Measurements from ENCODE around the gene ACP7.

The ACP7 gene

GRCh38 chr19:39064405-39064804 is 19.8 kb upstream of the ACP7 start:
- TF ChIP-seq REST (IDR thresholded peaks at IDR 0.05; ENCODE audit: insufficient read depth in 1 of 2, low read depth in 2 of 2, low read length in 2 of 2) (no peak), POLR2AphosphoS5 (IDR thresholded peaks at IDR 0.05; ENCODE audit: low read depth, low read length) (no peak)

GRCh38 chr19:39065928-39066327 is 18.2 kb upstream of the ACP7 start:
- no peak for TF ChIP-seq TAF1 (IDR thresholded peaks at IDR 0.05; ENCODE audit: borderline replicate concordance, insufficient read depth, low read length)
- no peak for TF ChIP-seq FOXP2 (optimal IDR thresholded peaks at IDR 0.05; ENCODE audit: borderline replicate concordance, extremely low read depth, extremely low read length, insufficient read depth)
- TF ChIP-seq POLR2AphosphoS5 (IDR thresholded peaks at IDR 0.05; ENCODE audit: low read depth, low read length), result no peak
- no peak for TF ChIP-seq SIN3A (IDR thresholded peaks at IDR 0.05; ENCODE audit: borderline replicate concordance, insufficient read depth, low read length)
- no peak for TF ChIP-seq REST (IDR thresholded peaks at IDR 0.05; ENCODE audit: insufficient read depth in 1 of 2, low read depth in 2 of 2, low read length in 2 of 2)

GRCh38 chr19:39067104-39067503 is 17.1 kb upstream of the ACP7 start:
- TF ChIP-seq REST (IDR thresholded peaks at IDR 0.05; ENCODE audit: insufficient read depth in 1 of 2, low read depth in 2 of 2, low read length in 2 of 2), result no peak

GRCh38 chr19:39070888-39071287 is 13.3 kb upstream of the ACP7 start:
- TF ChIP-seq REST (IDR thresholded peaks at IDR 0.05; ENCODE audit: insufficient read depth in 1 of 2, low read depth in 2 of 2, low read length in 2 of 2) (no peak), TAF1 (IDR thresholded peaks at IDR 0.05; ENCODE audit: borderline replicate concordance, insufficient read depth, low read length) (no peak), FOXP2 (optimal IDR thresholded peaks at IDR 0.05; ENCODE audit: borderline replicate concordance, extremely low read depth, extremely low read length, insufficient read depth) (no peak), SIN3A (IDR thresholded peaks at IDR 0.05; ENCODE audit: borderline replicate concordance, insufficient read depth, low read length) (no peak), POLR2AphosphoS5 (IDR thresholded peaks at IDR 0.05; ENCODE audit: low read depth, low read length) (no peak)

GRCh38 chr19:39074205-39074692 is 9.9 kb upstream of the ACP7 start:
- no peak for TF ChIP-seq TAF1 (IDR thresholded peaks at IDR 0.05; ENCODE audit: borderline replicate concordance, insufficient read depth, low read length)

- TF ChIP-seq POLR2AphosphoS5 (IDR thresholded peaks at IDR 0.05; ENCODE audit: low read depth, low read length) (no peak), FOXP2 (optimal IDR thresholded peaks at IDR 0.05; ENCODE audit: borderline replicate concordance, extremely low read depth, extremely low read length, insufficient read depth) (no peak), SIN3A (IDR thresholded peaks at IDR 0.05; ENCODE audit: borderline replicate concordance, insufficient read depth, low read length) (no peak), TAF1 (IDR thresholded peaks at IDR 0.05; ENCODE audit: borderline replicate concordance, insufficient read depth, low read length) (no peak), REST (IDR thresholded peaks at IDR 0.05; ENCODE audit: insufficient read depth in 1 of 2, low read depth in 2 of 2, low read length in 2 of 2) (no peak)
Observed at GRCh38 chr19:39074942-39075341, 9.2 kb upstream of the ACP7 start.

Data from PFSK-1 (cell line).